Lower leg skin (tissue), 3 donors: ENCODE measurements around the gene SH2D4B.

Experiments
- CTCF ChIP-seq, 3 donors: fragments of 450-650 bp; IDR thresholded peaks; one replicate each; pipeline ENCODE4 v1.5.1; 2016; ENCODE audit warnings: antibody characterized with exemption in 3 of 3, mild to moderate bottlenecking in 3 of 3, moderate library complexity in 2 of 3
- POLR2A ChIP-seq, 2 donors: fragments of 450-650 bp; IDR thresholded peaks; one replicate each; pipeline ENCODE4 v1.6.1; 2016 to 2017; ENCODE audit warnings: antibody characterized with exemption in 2 of 2, mild to moderate bottlenecking in 1 of 2, moderate library complexity in 1 of 2

- TF ChIP-seq CTCF (IDR thresholded peaks at IDR 0.05) (no peak), POLR2A (IDR thresholded peaks at IDR 0.05) (no peak)
Measured at GRCh38 chr10:80522756-80523363, 14.8 kb upstream of the SH2D4B start.
